ENCODE measurements around the gene GAB3.

Gene GAB3

DNA sequence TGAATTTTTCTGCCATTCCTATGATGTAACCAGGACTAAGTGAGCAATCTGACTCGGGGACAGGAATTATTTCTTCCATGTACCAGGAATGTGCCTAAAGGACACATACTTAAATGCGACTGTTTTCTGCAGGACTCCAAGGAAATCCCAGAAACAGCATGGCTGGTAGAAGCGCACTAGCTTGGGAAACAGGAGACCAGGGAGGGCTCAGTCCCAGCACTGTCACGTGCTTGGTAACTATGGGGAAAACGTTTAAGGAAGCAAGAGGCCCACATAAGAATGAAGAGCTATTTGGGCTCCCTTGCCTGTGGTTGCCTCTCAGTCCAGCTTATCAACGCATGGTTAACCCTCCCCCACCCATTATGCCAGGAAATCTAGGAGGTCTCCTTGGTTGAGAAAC lies 34.8 kb upstream of the GAB3 start:
- DNase-seq (ENCODE audit: low read depth in 1 of 2, low spot score in 1 of 2): peak in 1 of 2 experiments; percentile 49
- no peak overlapping the region for H3K4me3 ChIP-seq (replicated peaks; ENCODE audit: insufficient read depth, low read length)
- no peaks in the 10 kb centered on the region for H3K27me3 ChIP-seq (ENCODE audit: insufficient read depth, poor library complexity, severe bottlenecking)
- TF ChIP-seq, protein P1, sequence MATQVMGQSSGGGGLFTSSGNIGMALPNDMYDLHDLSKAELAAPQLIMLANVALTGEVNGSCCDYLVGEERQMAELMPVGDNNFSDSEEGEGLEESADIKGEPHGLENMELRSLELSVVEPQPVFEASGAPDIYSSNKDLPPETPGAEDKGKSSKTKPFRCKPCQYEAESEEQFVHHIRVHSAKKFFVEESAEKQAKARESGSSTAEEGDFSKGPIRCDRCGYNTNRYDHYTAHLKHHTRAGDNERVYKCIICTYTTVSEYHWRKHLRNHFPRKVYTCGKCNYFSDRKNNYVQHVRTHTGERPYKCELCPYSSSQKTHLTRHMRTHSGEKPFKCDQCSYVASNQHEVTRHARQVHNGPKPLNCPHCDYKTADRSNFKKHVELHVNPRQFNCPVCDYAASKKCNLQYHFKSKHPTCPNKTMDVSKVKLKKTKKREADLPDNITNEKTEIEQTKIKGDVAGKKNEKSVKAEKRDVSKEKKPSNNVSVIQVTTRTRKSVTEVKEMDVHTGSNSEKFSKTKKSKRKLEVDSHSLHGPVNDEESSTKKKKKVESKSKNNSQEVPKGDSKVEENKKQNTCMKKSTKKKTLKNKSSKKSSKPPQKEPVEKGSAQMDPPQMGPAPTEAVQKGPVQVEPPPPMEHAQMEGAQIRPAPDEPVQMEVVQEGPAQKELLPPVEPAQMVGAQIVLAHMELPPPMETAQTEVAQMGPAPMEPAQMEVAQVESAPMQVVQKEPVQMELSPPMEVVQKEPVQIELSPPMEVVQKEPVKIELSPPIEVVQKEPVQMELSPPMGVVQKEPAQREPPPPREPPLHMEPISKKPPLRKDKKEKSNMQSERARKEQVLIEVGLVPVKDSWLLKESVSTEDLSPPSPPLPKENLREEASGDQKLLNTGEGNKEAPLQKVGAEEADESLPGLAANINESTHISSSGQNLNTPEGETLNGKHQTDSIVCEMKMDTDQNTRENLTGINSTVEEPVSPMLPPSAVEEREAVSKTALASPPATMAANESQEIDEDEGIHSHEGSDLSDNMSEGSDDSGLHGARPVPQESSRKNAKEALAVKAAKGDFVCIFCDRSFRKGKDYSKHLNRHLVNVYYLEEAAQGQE (IDR thresholded peaks at IDR 0.05; ENCODE audit: insufficient replicate concordance, low read depth): no peak
- no peak for TF ChIP-seq POLR2AphosphoS5 (IDR thresholded peaks at IDR 0.05; ENCODE audit: low read depth)
- no peak for TF ChIP-seq SPI1 (IDR thresholded peaks at IDR 0.05; ENCODE audit: borderline replicate concordance, low read depth)
- no peak for TF ChIP-seq GABPA (IDR thresholded peaks at IDR 0.05; ENCODE audit: low read depth)
- TF ChIP-seq, protein P2, sequence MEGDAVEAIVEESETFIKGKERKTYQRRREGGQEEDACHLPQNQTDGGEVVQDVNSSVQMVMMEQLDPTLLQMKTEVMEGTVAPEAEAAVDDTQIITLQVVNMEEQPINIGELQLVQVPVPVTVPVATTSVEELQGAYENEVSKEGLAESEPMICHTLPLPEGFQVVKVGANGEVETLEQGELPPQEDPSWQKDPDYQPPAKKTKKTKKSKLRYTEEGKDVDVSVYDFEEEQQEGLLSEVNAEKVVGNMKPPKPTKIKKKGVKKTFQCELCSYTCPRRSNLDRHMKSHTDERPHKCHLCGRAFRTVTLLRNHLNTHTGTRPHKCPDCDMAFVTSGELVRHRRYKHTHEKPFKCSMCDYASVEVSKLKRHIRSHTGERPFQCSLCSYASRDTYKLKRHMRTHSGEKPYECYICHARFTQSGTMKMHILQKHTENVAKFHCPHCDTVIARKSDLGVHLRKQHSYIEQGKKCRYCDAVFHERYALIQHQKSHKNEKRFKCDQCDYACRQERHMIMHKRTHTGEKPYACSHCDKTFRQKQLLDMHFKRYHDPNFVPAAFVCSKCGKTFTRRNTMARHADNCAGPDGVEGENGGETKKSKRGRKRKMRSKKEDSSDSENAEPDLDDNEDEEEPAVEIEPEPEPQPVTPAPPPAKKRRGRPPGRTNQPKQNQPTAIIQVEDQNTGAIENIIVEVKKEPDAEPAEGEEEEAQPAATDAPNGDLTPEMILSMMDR (IDR thresholded peaks at IDR 0.05; ENCODE audit: insufficient read depth, low read length): no peak
- peak overlapping the region; percentile 49 for H3K27ac ChIP-seq (replicated peaks)

DNA sequence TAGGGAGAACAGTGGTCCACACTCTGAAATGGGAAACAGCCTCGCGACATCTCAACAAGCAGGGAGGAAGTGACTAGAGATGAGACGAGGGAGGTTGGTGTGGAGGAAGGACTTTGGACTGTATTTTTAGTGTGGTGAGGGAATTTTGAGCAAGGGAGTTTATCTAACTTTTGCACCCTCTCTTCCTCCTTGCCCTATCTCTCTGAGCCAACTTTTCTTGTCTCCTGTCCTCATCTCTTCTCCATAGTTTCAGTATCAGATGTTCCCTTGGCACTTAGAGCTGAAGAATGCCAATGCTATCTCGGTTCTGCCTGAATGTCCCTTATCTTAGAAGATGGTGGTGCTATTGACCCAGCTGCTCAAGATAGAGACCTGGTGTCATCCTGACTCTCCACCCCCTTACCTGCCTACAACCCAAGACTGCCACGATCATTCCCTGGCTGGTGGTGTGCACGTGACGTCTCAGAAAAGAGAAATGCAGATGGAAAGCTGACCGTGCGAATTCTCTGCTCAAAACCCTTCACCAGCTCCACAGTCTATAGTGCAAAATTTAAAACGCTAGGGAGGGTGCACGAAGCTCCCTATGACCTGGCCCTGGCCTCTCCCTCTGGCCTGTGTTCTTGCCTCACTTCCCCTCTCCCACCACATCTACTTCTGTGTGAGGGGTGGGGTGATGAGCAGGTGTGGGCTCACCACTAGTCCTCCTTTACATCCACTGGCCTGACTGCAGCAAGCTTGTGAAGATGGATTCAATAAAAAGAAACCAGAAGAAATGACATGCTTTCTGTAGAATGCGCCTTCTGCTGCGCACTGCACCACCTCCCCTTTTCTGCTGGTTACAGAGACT lies 33.5 kb upstream of the GAB3 start:
- H3K27me3 ChIP-seq (ENCODE audit: insufficient read depth, poor library complexity, severe bottlenecking): no peaks in the 10 kb centered on the region
- peak; percentile 81 for TF ChIP-seq SPI1 (IDR thresholded peaks at IDR 0.05; ENCODE audit: borderline replicate concordance, low read depth)
- no peak for TF ChIP-seq POLR2AphosphoS5 (IDR thresholded peaks at IDR 0.05; ENCODE audit: low read depth)
- H3K27ac ChIP-seq (replicated peaks): peak overlapping the region; percentile 49
- DNase-seq (ENCODE audit: low read depth in 1 of 2, low spot score in 1 of 2): peak in 1 of 2 experiments; percentile 66
- H3K4me3 ChIP-seq (replicated peaks; ENCODE audit: insufficient read depth, low read length): no peak overlapping the region

DNA sequence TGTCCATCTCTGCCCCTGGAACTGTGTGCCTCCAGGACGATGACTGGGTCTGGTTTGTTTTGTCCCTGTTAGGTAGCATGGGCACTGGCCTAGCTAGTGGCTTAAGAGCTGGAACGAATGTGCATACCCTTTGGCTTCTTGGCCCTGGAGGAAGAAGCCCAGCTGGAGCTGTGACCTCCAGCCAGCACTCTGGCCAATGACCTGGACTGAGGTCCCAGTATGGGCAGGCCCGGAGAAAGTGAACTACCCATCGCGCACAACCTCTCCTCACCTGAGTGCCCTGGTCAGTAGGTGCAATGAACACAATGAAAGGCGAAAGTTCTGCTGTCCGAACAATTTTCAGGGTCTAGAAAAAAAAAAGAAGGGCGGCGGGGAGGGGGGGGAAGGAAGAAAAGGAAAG lies 30.1 kb upstream of the GAB3 start:
- TF ChIP-seq GABPA (IDR thresholded peaks at IDR 0.05; ENCODE audit: low read depth): no peak
- TF ChIP-seq, protein P2 (IDR thresholded peaks at IDR 0.05; ENCODE audit: insufficient read depth, low read length): no peak
- H3K4me3 ChIP-seq (replicated peaks; ENCODE audit: insufficient read depth, low read length): no peak overlapping the region

DNA sequence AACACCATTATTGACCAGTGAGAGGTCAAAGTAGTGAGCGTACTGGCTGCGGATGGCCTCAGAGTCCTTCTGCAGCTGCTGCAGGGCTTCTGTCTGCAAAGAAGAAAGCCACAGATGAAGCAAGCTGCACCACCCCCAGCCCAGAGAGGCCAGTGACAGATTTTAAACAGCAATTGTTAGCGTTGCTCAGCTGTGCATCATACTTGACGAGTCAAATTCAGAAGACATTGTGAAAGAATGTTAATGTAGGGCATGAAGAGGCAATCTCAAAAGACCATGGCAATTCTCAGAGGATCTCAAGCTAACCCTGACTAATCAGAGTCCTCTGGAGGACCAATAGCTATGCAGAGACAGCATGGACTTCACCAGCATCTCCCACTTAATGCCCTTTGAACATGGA lies 28.4 kb upstream of the GAB3 start:
- no peak overlapping the region for H3K27ac ChIP-seq (replicated peaks)
- H3K4me3 ChIP-seq (replicated peaks; ENCODE audit: insufficient read depth, low read length): no peak overlapping the region
- no peaks in the 10 kb centered on the region for H3K27me3 ChIP-seq (ENCODE audit: insufficient read depth, poor library complexity, severe bottlenecking)
- peak in 1 of 2 experiments; percentile 26 for DNase-seq (ENCODE audit: low read depth in 1 of 2, low spot score in 1 of 2)
- TF ChIP-seq SPI1 (IDR thresholded peaks at IDR 0.05; ENCODE audit: borderline replicate concordance, low read depth): no peak
- no peak for TF ChIP-seq GABPA (IDR thresholded peaks at IDR 0.05; ENCODE audit: low read depth)
- TF ChIP-seq, protein P1 (IDR thresholded peaks at IDR 0.05; ENCODE audit: insufficient replicate concordance, low read depth): no peak
- TF ChIP-seq, protein P2 (IDR thresholded peaks at IDR 0.05; ENCODE audit: insufficient read depth, low read length): no peak
- TF ChIP-seq POLR2AphosphoS5 (IDR thresholded peaks at IDR 0.05; ENCODE audit: low read depth): no peak

More for the DNA sequence above, 30.1 kb upstream of the GAB3 start:
- DNase-seq (ENCODE audit: low read depth in 1 of 2, low spot score in 1 of 2): no peak
- Histone ChIP-seq H3K27me3 (ENCODE audit: insufficient read depth, poor library complexity, severe bottlenecking) (no peaks in the 10 kb centered on the region), H3K27ac (replicated peaks) (no peak overlapping the region)
